Effector memory CD4-positive, alpha-beta T cell (primary cell): ENCODE data around the gene MYO7B.
"Not testable (repeated sequence)": the region's sequence is repeated elsewhere in the genome, so short reads cannot be mapped to it uniquely, and the experiment has no call there.

Experiments
- DNase-seq, 3 donors: peaks; one replicate each; pipeline ENCODE4 v3.0.0-alpha.2; 2020
- H3K27ac ChIP-seq: 2 replicates; pipeline ENCODE4 v1.7.0; 2013; ENCODE audit warnings: mild to moderate bottlenecking, low read length, moderate library complexity; ENCODE audit not compliant: insufficient read depth, poor library complexity, severe bottlenecking
- H3K27me3 ChIP-seq: replicated peaks from 2 replicates; pipeline ENCODE4 v1.7.0; 2013; ENCODE audit warnings: mild to moderate bottlenecking, low read length; ENCODE audit not compliant: insufficient read depth, control insufficient read depth, poor library complexity, severe bottlenecking
- H3K36me3 ChIP-seq: 2 replicates; pipeline ENCODE4 v1.7.0; 2013; ENCODE audit warnings: mild to moderate bottlenecking, low read length, moderate library complexity; ENCODE audit not compliant: control insufficient read depth, insufficient read depth
- H3K4me1 ChIP-seq: 2 replicates; pipeline ENCODE4 v1.7.0; 2013; ENCODE audit warnings: low read length, mild to moderate bottlenecking; ENCODE audit not compliant: control insufficient read depth, insufficient read depth, poor library complexity, severe bottlenecking
- H3K4me3 ChIP-seq: 2 replicates; pipeline ENCODE4 v1.7.0; 2013; ENCODE audit warnings: low read length, low read depth, mild to moderate bottlenecking; ENCODE audit not compliant: insufficient read depth, poor library complexity, severe bottlenecking
- H3K9me3 ChIP-seq: 2 replicates; pipeline ENCODE4 v1.7.0; 2013; ENCODE audit warnings: mild to moderate bottlenecking, low read length, moderate library complexity; ENCODE audit not compliant: control insufficient read depth

Gene MYO7B

GRCh38 chr2:127531221-127531648 lies 4.2 kb upstream of the MYO7B start:
- no peak overlapping the region for H3K27ac ChIP-seq
- DNase-seq = no peak

GRCh38 chr2:127532296-127532695 lies 3.2 kb upstream of the MYO7B start:
- no peak for DNase-seq
- Histone ChIP-seq H3K27me3 (peaks cover 5% of the 10 kb centered on the region), H3K36me3 (no peaks in the 10 kb centered on the region), H3K27ac (no peak overlapping the region), H3K9me3 (no peaks in the 10 kb centered on the region), H3K4me1 (no peaks in the 10 kb centered on the region), H3K4me3 (no peak overlapping the region)

More at GRCh38 chr2:127531221-127531648, 4.2 kb upstream of the MYO7B start:
- no peak overlapping the region for H3K4me3 ChIP-seq
- no peaks in the 10 kb centered on the region for H3K9me3 ChIP-seq
- H3K4me1 ChIP-seq = no peaks in the 10 kb centered on the region
- peaks cover 5% of the 10 kb centered on the region for H3K27me3 ChIP-seq
- no peaks in the 10 kb centered on the region for H3K36me3 ChIP-seq

- H3K27ac ChIP-seq = no peak overlapping the region
- H3K27me3 ChIP-seq = peaks cover 5% of the 10 kb centered on the region
- no peaks in the 10 kb centered on the region for H3K9me3 ChIP-seq
- H3K36me3 ChIP-seq = no peaks in the 10 kb centered on the region
- DNase-seq = no peak
- no peak overlapping the region for H3K4me3 ChIP-seq
- H3K4me1 ChIP-seq = no peaks in the 10 kb centered on the region
Measured at GRCh38 chr2:127535918-127536317, 435 bp downstream of the MYO7B start.

GRCh38 chr2:127536707-127537541 lies 1.4 kb downstream of the MYO7B start:
- DNase-seq = no peak
- no peaks in the 10 kb centered on the region for H3K9me3 ChIP-seq
- H3K27ac ChIP-seq = no peak overlapping the region
- no peaks in the 10 kb centered on the region for H3K4me1 ChIP-seq
- H3K27me3 ChIP-seq = peaks cover 5% of the 10 kb centered on the region
- no peak overlapping the region for H3K4me3 ChIP-seq
- H3K36me3 ChIP-seq = no peaks in the 10 kb centered on the region

- H3K4me1 ChIP-seq = no peaks in the 10 kb centered on the region
- H3K27me3 ChIP-seq = peaks cover 5% of the 10 kb centered on the region
- no peak overlapping the region for H3K27ac ChIP-seq
- H3K4me3 ChIP-seq = no peak overlapping the region
- no peaks in the 10 kb centered on the region for H3K9me3 ChIP-seq
- H3K36me3 ChIP-seq = no peaks in the 10 kb centered on the region
- DNase-seq = no peak
Measured at GRCh38 chr2:127537644-127538043, 2.2 kb downstream of the MYO7B start.

GRCh38 chr2:127541809-127542208 lies 6.3 kb downstream of the MYO7B start:
- no peaks in the 10 kb centered on the region for H3K4me1 ChIP-seq
- H3K4me3 ChIP-seq = no peak overlapping the region
- no peaks in the 10 kb centered on the region for H3K36me3 ChIP-seq
- H3K9me3 ChIP-seq = no peaks in the 10 kb centered on the region
- DNase-seq = no peak
- H3K27ac ChIP-seq = no peak overlapping the region
- H3K27me3 ChIP-seq = no peaks in the 10 kb centered on the region

GRCh38 chr2:127542231-127542630 lies 6.7 kb downstream of the MYO7B start:
- no peak overlapping the region for H3K27ac ChIP-seq
- H3K4me1 ChIP-seq = no peaks in the 10 kb centered on the region
- H3K9me3 ChIP-seq = no peaks in the 10 kb centered on the region
- no peak overlapping the region for H3K4me3 ChIP-seq
- H3K36me3 ChIP-seq = no peaks in the 10 kb centered on the region
- no peaks in the 10 kb centered on the region for H3K27me3 ChIP-seq
- no peak for DNase-seq

GRCh38 chr2:127543013-127543501 lies 7.6 kb downstream of the MYO7B start:
- DNase-seq, H3K36me3 ChIP-seq, H3K27ac ChIP-seq, H3K27me3 ChIP-seq, H3K4me1 ChIP-seq, H3K4me3 ChIP-seq, H3K9me3 ChIP-seq: not testable (repeated sequence)

- Histone ChIP-seq H3K27me3 (no peaks in the 10 kb centered on the region), H3K27ac (no peak overlapping the region), H3K36me3 (no peaks in the 10 kb centered on the region), H3K4me1 (no peaks in the 10 kb centered on the region), H3K9me3 (no peaks in the 10 kb centered on the region), H3K4me3 (no peak overlapping the region)
- DNase-seq = no peak
Measured at GRCh38 chr2:127545189-127545588, 9.7 kb downstream of the MYO7B start.

GRCh38 chr2:127545796-127546195 lies 10.3 kb downstream of the MYO7B start:
- no peaks in the 10 kb centered on the region for H3K36me3 ChIP-seq
- DNase-seq = no peak
- no peak overlapping the region for H3K4me3 ChIP-seq
- H3K9me3 ChIP-seq = no peaks in the 10 kb centered on the region
- no peaks in the 10 kb centered on the region for H3K4me1 ChIP-seq
- no peak overlapping the region for H3K27ac ChIP-seq
- no peaks in the 10 kb centered on the region for H3K27me3 ChIP-seq
